Medulla oblongata (tissue), 1 donor: Measurements from ENCODE around the gene RPL39L.
A peak's percentile ranks its signal among the peaks of the same experiment; 100 is the strongest.

ENCODE experiments used
- DNase-seq: peaks from one replicate; pipeline ENCODE4 v3.0.0-alpha.2; 2015; ENCODE audit errors: extremely low spot score

The RPL39L gene

GRCh38 chr3:187098923-187099512 lies 40.3 kb downstream of the RPL39L start:
- DNase-seq: no peak

- no peak for DNase-seq
Observed at GRCh38 chr3:187093320-187093719, 46.0 kb downstream of the RPL39L start.

- no peak for DNase-seq
Observed at GRCh38 chr3:187088701-187089100, 50.6 kb downstream of the RPL39L start.

- no peak for DNase-seq
Observed at GRCh38 chr3:187086831-187087230, 52.5 kb downstream of the RPL39L start.

GRCh38 chr3:187085933-187086332 lies 53.4 kb downstream of the RPL39L start:
- no peak for DNase-seq

GRCh38 chr3:187085021-187085666 lies 54.2 kb downstream of the RPL39L start:
- DNase-seq: no peak

- no peak for DNase-seq
Observed at GRCh38 chr3:187084580-187084979, 54.7 kb downstream of the RPL39L start.

GRCh38 chr3:187084126-187084525 lies 55.2 kb downstream of the RPL39L start:
- no peak for DNase-seq

GRCh38 chr3:187082758-187083375 lies 56.4 kb downstream of the RPL39L start:
- peak; percentile 38 for DNase-seq

GRCh38 chr3:187080799-187081450 lies 58.4 kb downstream of the RPL39L start:
- DNase-seq: no peak

- DNase-seq: no peak
Observed at GRCh38 chr3:187079090-187080022, 59.9 kb downstream of the RPL39L start.

GRCh38 chr3:187077537-187077936 lies 61.8 kb downstream of the RPL39L start:
- no peak for DNase-seq

- DNase-seq: no peak
Observed at GRCh38 chr3:187077085-187077484, 62.2 kb downstream of the RPL39L start.

GRCh38 chr3:187076297-187076696 lies 63.0 kb downstream of the RPL39L start:
- DNase-seq: no peak

GRCh38 chr3:187074846-187075245 lies 64.5 kb downstream of the RPL39L start:
- DNase-seq: no peak

- DNase-seq: no peak
Observed at GRCh38 chr3:187073581-187074098, 65.7 kb downstream of the RPL39L start.

- no peak for DNase-seq
Observed at GRCh38 chr3:187072511-187072910, 66.8 kb downstream of the RPL39L start.

- no peak for DNase-seq
Observed at GRCh38 chr3:187072102-187072501, 67.2 kb downstream of the RPL39L start.
